ENCODE measurements around the gene PTPRM.

PTPRM gene

GRCh38 chr18:8095947-8096570, 528.9 kb downstream of the PTPRM start:
- Histone ChIP-seq H3K9ac (ENCODE audit: low read depth, low read length) (no peak overlapping the region), H3K27me3 (ENCODE audit: insufficient read depth, low read length, poor library complexity) (no peaks in the 10 kb centered on the region), H3K4me2 (ENCODE audit: insufficient read depth, low read length) (no peak overlapping the region), H3K4me1 (ENCODE audit: insufficient read depth, low read length) (no peaks in the 10 kb centered on the region), H3K9me3 (ENCODE audit: insufficient read depth, low read length, severe bottlenecking) (no peaks in the 10 kb centered on the region), H3K4me3 (ENCODE audit: low read depth in 1 of 2, low read length in 2 of 2) (no peak overlapping the region), H3K36me3 (ENCODE audit: insufficient read depth, low read length) (no peaks in the 10 kb centered on the region), H3K79me2 (ENCODE audit: insufficient read depth, low read length) (no peaks in the 10 kb centered on the region), H3K27ac (ENCODE audit: low read length) (no peak overlapping the region), H4K20me1 (ENCODE audit: insufficient read depth, low read length) (no peaks in the 10 kb centered on the region), H2AFZ (ENCODE audit: low read depth, low read length) (no peak overlapping the region)
- DNase-seq (no peak), ATAC-seq (ENCODE audit: insufficient read depth, low read depth) (no peak)
- TF ChIP-seq CTCF (IDR thresholded peaks at IDR 0.05; ENCODE audit: borderline replicate concordance, extremely low read depth, low read length, poor library complexity, severe bottlenecking) (no peak), EZH2 (IDR thresholded peaks at IDR 0.05; ENCODE audit: borderline replicate concordance, low read depth, low read length, severe bottlenecking) (no peak)

- H3K27me3 ChIP-seq (ENCODE audit: insufficient read depth, low read length, poor library complexity), result no peaks in the 10 kb centered on the region
- no peaks in the 10 kb centered on the region for H3K36me3 ChIP-seq (ENCODE audit: insufficient read depth, low read length)
- no peak for TF ChIP-seq EZH2 (IDR thresholded peaks at IDR 0.05; ENCODE audit: borderline replicate concordance, low read depth, low read length, severe bottlenecking)
- no peak for TF ChIP-seq CTCF (IDR thresholded peaks at IDR 0.05; ENCODE audit: borderline replicate concordance, extremely low read depth, low read length, poor library complexity, severe bottlenecking)
- no peaks in the 10 kb centered on the region for H3K4me1 ChIP-seq (ENCODE audit: insufficient read depth, low read length)
- no peaks in the 10 kb centered on the region for H3K79me2 ChIP-seq (ENCODE audit: insufficient read depth, low read length)
- no peaks in the 10 kb centered on the region for H4K20me1 ChIP-seq (ENCODE audit: insufficient read depth, low read length)
- no peak overlapping the region for H2AFZ ChIP-seq (ENCODE audit: low read depth, low read length)
- ATAC-seq (ENCODE audit: insufficient read depth, low read depth), result no peak
- no peak for DNase-seq
- H3K4me3 ChIP-seq (ENCODE audit: low read depth in 1 of 2, low read length in 2 of 2), result no peak overlapping the region
- H3K9me3 ChIP-seq (ENCODE audit: insufficient read depth, low read length, severe bottlenecking), result no peaks in the 10 kb centered on the region
- H3K27ac ChIP-seq (ENCODE audit: low read length), result no peak overlapping the region
- H3K9ac ChIP-seq (ENCODE audit: low read depth, low read length), result no peak overlapping the region
- no peak overlapping the region for H3K4me2 ChIP-seq (ENCODE audit: insufficient read depth, low read length)
These were observed 530.3 kb downstream of the PTPRM start for GRCh38 chr18:8097399-8097798.

DNA sequence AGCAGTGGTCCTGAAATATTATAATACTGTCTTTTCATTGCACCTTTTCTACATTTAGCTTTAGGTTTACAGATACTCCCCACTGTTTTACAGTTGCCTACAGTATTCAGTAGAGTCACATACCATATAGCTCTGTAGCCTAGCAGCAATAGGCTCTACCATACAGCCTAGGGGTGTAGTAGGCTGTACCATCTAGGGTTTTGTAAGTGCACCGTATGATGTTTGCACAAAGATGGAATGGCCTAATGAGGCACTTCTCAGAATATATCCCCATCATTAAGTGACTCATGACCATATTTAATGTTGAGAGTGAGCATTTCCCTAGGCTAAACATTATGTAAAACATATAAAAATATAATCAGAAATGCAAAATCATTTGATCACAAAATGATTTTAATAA, 530.8 kb downstream of the PTPRM start:
- Histone ChIP-seq H3K9ac (ENCODE audit: low read depth, low read length) (no peak overlapping the region), H3K4me2 (ENCODE audit: insufficient read depth, low read length) (no peak overlapping the region), H3K79me2 (ENCODE audit: insufficient read depth, low read length) (no peaks in the 10 kb centered on the region), H3K4me1 (ENCODE audit: insufficient read depth, low read length) (no peaks in the 10 kb centered on the region), H2AFZ (ENCODE audit: low read depth, low read length) (no peak overlapping the region), H3K36me3 (ENCODE audit: insufficient read depth, low read length) (no peaks in the 10 kb centered on the region), H4K20me1 (ENCODE audit: insufficient read depth, low read length) (no peaks in the 10 kb centered on the region), H3K4me3 (ENCODE audit: low read depth in 1 of 2, low read length in 2 of 2) (no peak overlapping the region), H3K9me3 (ENCODE audit: insufficient read depth, low read length, severe bottlenecking) (no peaks in the 10 kb centered on the region), H3K27ac (ENCODE audit: low read length) (no peak overlapping the region), H3K27me3 (ENCODE audit: insufficient read depth, low read length, poor library complexity) (no peaks in the 10 kb centered on the region)
- DNase-seq (no peak), ATAC-seq (ENCODE audit: insufficient read depth, low read depth) (no peak)
- TF ChIP-seq CTCF (IDR thresholded peaks at IDR 0.05; ENCODE audit: borderline replicate concordance, extremely low read depth, low read length, poor library complexity, severe bottlenecking) (no peak), EZH2 (IDR thresholded peaks at IDR 0.05; ENCODE audit: borderline replicate concordance, low read depth, low read length, severe bottlenecking) (no peak)

Data from DND-41 (cell line).